SU-DHL-6 (cell line): ENCODE results near the gene DENND2A.

ENCODE experiments used
- H2AFZ ChIP-seq: fragments of 200-600 bp; sonication (generic); 2 replicates; pipeline ENCODE4 v1.6.1; 2014; ENCODE audit warnings: low read depth, mild to moderate bottlenecking, moderate library complexity, mixed read lengths, antibody characterized with exemption, low read length; ENCODE audit not compliant: severe bottlenecking
- H3F3A ChIP-seq: fragments of 200-600 bp; shearing (Covaris generic); 2 replicates; pipeline ENCODE4 v1.6.0; 2016; ENCODE audit warnings: antibody characterized with exemption, mild to moderate bottlenecking; ENCODE audit not compliant: insufficient read depth
- H3K27ac ChIP-seq: fragments of 200-600 bp; sonication (generic); 2 replicates; pipeline ENCODE4 v1.5.1; 2016; ENCODE audit warnings: low read depth, mild to moderate bottlenecking, low read length, moderate library complexity, mixed read lengths
- H3K27me3 ChIP-seq: fragments of 200-600 bp; sonication (generic), shearing (Covaris generic); 2 replicates; pipeline ENCODE4 v1.6.0; 2014; ENCODE audit warnings: mild to moderate bottlenecking, low read length
- H3K36me3 ChIP-seq: fragments of 200-600 bp; sonication (generic); 2 replicates; pipeline ENCODE4 v1.6.1; 2014; ENCODE audit warnings: mild to moderate bottlenecking, low read length, mixed read lengths
- H3K4me2 ChIP-seq: fragments of 300-600, 200-600 bp; shearing (Covaris generic), sonication (generic); 2 replicates; pipeline ENCODE4 v1.6.0; 2014; ENCODE audit warnings: low read length, low read depth, mild to moderate bottlenecking; ENCODE audit not compliant: poor library complexity, severe bottlenecking
- H3K4me3 ChIP-seq: fragments of 200-600 bp; sonication (generic); 2 replicates; pipeline ENCODE4 v1.5.1; 2014; ENCODE audit warnings: antibody characterized with exemption, low read length, mild to moderate bottlenecking, mixed read lengths; ENCODE audit not compliant: insufficient read depth, poor library complexity, severe bottlenecking
- H3K79me2 ChIP-seq: fragments of 200-600 bp; sonication (generic); 2 replicates; pipeline ENCODE4 v1.6.1; 2014; ENCODE audit warnings: mild to moderate bottlenecking, low read length, moderate library complexity; ENCODE audit not compliant: insufficient read depth
- H3K9ac ChIP-seq: fragments of 200-600 bp; sonication (generic); 2 replicates; pipeline ENCODE4 v1.7.0; 2014; ENCODE audit warnings: mild to moderate bottlenecking, low read length
- H3K9me2 ChIP-seq: fragments of 200-600 bp; sonication (generic); replicated peaks from 2 replicates; pipeline ENCODE4 v1.6.1; 2014; ENCODE audit warnings: low read length; ENCODE audit not compliant: insufficient read depth
- H3K9me3 ChIP-seq: fragments of 200-600 bp; sonication (generic); 2 replicates; pipeline ENCODE4 v1.6.1; 2014; ENCODE audit warnings: low read length, mixed read lengths; ENCODE audit not compliant: insufficient read depth
- H4K20me1 ChIP-seq: fragments of 200-600 bp; sonication (generic); 2 replicates; pipeline ENCODE4 v1.6.1; 2014; ENCODE audit warnings: low read depth, mild to moderate bottlenecking, antibody characterized with exemption, low read length, moderate library complexity, mixed read lengths
- CTCF ChIP-seq: fragments of 200-600 bp; sonication (generic); IDR thresholded peaks from one replicate; pipeline ENCODE4 v1.5.1; 2017; ENCODE audit warnings: antibody characterized with exemption, mild to moderate bottlenecking, low read length, moderate library complexity; ENCODE audit not compliant: insufficient read depth, poor library complexity, severe bottlenecking
- EZH2phosphoT487 ChIP-seq: fragments of 200-600 bp; sonication (generic), shearing (Covaris generic); conservative IDR thresholded peaks from 2 replicates; pipeline ENCODE4 v1.6.1; 2018; ENCODE audit warnings: mild to moderate bottlenecking, antibody characterized with exemption, low read length, moderate library complexity, mixed read lengths

The DENND2A gene

GRCh38 chr7:140600341-140600740 is 40.3 kb downstream of the DENND2A start:
- Histone ChIP-seq H3K9ac (no peak overlapping the region), H3K27me3 (no peaks in the 10 kb centered on the region), H4K20me1 (no peaks in the 10 kb centered on the region), H3K27ac (no peak overlapping the region), H3K9me3 (no peaks in the 10 kb centered on the region), H3K9me2 (no peaks in the 10 kb centered on the region), H3K36me3 (no peaks in the 10 kb centered on the region), H3K79me2 (no peaks in the 10 kb centered on the region), H3K4me3 (no peak overlapping the region), H3F3A (no peaks in the 10 kb centered on the region), H2AFZ (no peak overlapping the region), H3K4me2 (no peak overlapping the region)
- TF ChIP-seq CTCF (no peak), EZH2phosphoT487 (no peak)

DNA sequence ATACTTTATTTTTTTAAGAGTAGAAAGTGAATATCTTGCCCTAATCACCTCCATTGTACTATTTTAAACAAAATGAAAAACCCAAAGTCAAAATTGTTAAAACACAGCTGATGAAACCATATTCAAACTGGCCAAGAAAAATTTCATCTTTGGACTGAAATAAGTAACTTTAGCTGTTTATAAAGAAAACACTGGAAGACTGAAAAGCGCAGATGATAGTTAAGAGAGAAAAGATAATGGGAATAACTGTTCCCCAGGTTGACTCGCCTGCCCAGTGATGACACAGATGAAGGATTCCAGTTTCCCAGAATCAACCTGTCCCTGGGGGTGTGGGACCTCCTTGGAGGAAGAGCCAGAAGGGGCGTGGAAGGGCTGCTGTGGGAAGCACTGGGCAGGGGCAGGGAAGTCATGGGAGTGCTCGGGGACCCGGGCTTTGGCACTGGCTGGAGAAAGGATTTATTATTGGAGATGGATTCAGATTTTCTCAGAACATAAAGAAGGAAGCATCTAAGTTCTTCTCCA is 43.1 kb downstream of the DENND2A start:
- Histone ChIP-seq H3K9me3 (no peaks in the 10 kb centered on the region), H3K9me2 (no peaks in the 10 kb centered on the region), H3K4me2 (no peak overlapping the region), H3K9ac (no peak overlapping the region), H3F3A (no peaks in the 10 kb centered on the region), H2AFZ (no peak overlapping the region), H3K36me3 (no peaks in the 10 kb centered on the region), H3K27me3 (no peaks in the 10 kb centered on the region), H3K4me3 (no peak overlapping the region), H4K20me1 (no peaks in the 10 kb centered on the region), H3K79me2 (no peaks in the 10 kb centered on the region), H3K27ac (no peak overlapping the region)
- TF ChIP-seq CTCF = no peak
- no peak for TF ChIP-seq EZH2phosphoT487

- Histone ChIP-seq H3K9ac (no peak overlapping the region), H3F3A (no peaks in the 10 kb centered on the region), H4K20me1 (no peaks in the 10 kb centered on the region), H3K4me3 (no peak overlapping the region), H3K27me3 (no peaks in the 10 kb centered on the region), H2AFZ (no peak overlapping the region), H3K9me3 (no peaks in the 10 kb centered on the region), H3K4me2 (no peak overlapping the region), H3K9me2 (no peaks in the 10 kb centered on the region), H3K27ac (no peak overlapping the region), H3K36me3 (no peaks in the 10 kb centered on the region), H3K79me2 (no peaks in the 10 kb centered on the region)
- no peak for TF ChIP-seq CTCF
Measured at GRCh38 chr7:140596519-140597427, 43.8 kb downstream of the DENND2A start.
